DOHH2 (cell line): ENCODE data around the gene ACSS3.

Experiments
- EZH2phosphoT487 ChIP-seq: fragments of 200-600 bp; sonication (generic); IDR thresholded peaks from 2 replicates; pipeline ENCODE4 v1.6.1; 2017; ENCODE audit warnings: borderline replicate concordance, mild to moderate bottlenecking, antibody characterized with exemption, low read length, moderate library complexity, mixed read lengths
- TF ChIP-seq, protein P1 (sequence below): fragments of 200-600 bp; sonication (generic); IDR thresholded peaks from one replicate; pipeline ENCODE4 v1.5.1; 2014; ENCODE audit warnings: antibody characterized with exemption, mild to moderate bottlenecking, low read depth, low read length; ENCODE audit not compliant: poor library complexity, severe bottlenecking

DNA sequence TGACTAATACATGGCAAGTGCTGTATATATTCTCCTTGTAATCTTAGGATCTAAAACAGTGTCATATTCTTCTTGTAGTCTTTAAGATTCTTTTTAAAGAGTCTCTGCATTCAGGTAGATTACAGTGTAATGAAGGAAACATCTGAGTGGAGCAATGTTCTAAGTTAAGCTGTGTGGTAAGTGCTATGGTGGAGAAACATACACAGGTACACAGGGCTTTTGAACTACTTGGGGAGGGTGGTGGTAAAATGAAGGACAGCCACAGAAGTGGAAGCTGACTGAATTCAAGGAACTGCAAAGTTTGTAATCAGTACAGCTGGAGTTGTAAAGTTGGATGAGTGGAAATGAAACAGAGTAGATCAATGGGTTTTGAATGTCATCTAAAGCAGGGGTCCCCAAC is 27.8 kb downstream of the ACSS3 start:
- TF ChIP-seq, protein P1, sequence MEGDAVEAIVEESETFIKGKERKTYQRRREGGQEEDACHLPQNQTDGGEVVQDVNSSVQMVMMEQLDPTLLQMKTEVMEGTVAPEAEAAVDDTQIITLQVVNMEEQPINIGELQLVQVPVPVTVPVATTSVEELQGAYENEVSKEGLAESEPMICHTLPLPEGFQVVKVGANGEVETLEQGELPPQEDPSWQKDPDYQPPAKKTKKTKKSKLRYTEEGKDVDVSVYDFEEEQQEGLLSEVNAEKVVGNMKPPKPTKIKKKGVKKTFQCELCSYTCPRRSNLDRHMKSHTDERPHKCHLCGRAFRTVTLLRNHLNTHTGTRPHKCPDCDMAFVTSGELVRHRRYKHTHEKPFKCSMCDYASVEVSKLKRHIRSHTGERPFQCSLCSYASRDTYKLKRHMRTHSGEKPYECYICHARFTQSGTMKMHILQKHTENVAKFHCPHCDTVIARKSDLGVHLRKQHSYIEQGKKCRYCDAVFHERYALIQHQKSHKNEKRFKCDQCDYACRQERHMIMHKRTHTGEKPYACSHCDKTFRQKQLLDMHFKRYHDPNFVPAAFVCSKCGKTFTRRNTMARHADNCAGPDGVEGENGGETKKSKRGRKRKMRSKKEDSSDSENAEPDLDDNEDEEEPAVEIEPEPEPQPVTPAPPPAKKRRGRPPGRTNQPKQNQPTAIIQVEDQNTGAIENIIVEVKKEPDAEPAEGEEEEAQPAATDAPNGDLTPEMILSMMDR = no peak
- TF ChIP-seq EZH2phosphoT487 = no peak
